Head of caudate nucleus (tissue), 42 donors: ENCODE results near the gene MTARC2.
"Not testable (repeated sequence)": the region's sequence is repeated elsewhere in the genome, so short reads cannot be mapped to it uniquely, and the experiment has no call there.

Experiments
- DNase-seq, 42 donors: peaks; one replicate each; pipeline versions ENCODE4 v3.0.0 to v3.0.0-alpha.2; 2020 to 2021; ENCODE audit warnings: mixed read lengths in 7 of 42
- intact Hi-C: fragments of 100-400 bp; cut with DNase I; formaldehyde crosslinking; loops from one replicate; pipeline ENCODE4 v1.15.0; 2022

Gene MTARC2

GRCh38 chr1:220727519-220727918 is 20.6 kb upstream of the MTARC2 start:
- intact Hi-C loops = no loop called here
- DNase-seq = no peak

- intact Hi-C loops = loop anchor here (10.0 kb wide), 1 partner anchor 46 kb away; no protein-coding TSS in a partner anchor
Observed at GRCh38 chr1:220730486-220730885, 17.6 kb upstream of the MTARC2 start.

GRCh38 chr1:220732137-220732536 is 16.0 kb upstream of the MTARC2 start:
- no peak for DNase-seq
- intact Hi-C loops = loop anchor here (10.0 kb wide), 1 partner anchor 47 kb away; no protein-coding TSS in a partner anchor

More at GRCh38 chr1:220730486-220730885, 17.6 kb upstream of the MTARC2 start:
- no peak for DNase-seq

- no peak for DNase-seq
- intact Hi-C loops = loop anchor here (10.0 kb wide), 1 partner anchor 48 kb away; no protein-coding TSS in a partner anchor
Observed at GRCh38 chr1:220732621-220733020, 15.5 kb upstream of the MTARC2 start.

- DNase-seq = peak in 41 of 42 donors; percentile 9 to 87 (median 69)
- intact Hi-C loops = loop anchor here (10.0 kb wide), 1 partner anchor 48 kb away; no protein-coding TSS in a partner anchor
Observed at GRCh38 chr1:220733086-220733601, 15.0 kb upstream of the MTARC2 start.

- no peak for DNase-seq
- intact Hi-C loops = loop anchor here (10.0 kb wide), 1 partner anchor 50 kb away; no protein-coding TSS in a partner anchor
Observed at GRCh38 chr1:220734571-220735326, 13.4 kb upstream of the MTARC2 start.

GRCh38 chr1:220736283-220736682 is 11.8 kb upstream of the MTARC2 start:
- not testable (repeated sequence) for DNase-seq
- intact Hi-C loops = loop anchor here (10.0 kb wide), 1 partner anchor 51 kb away; no protein-coding TSS in a partner anchor

GRCh38 chr1:220741349-220741748 is 6.8 kb upstream of the MTARC2 start:
- no peak for DNase-seq

GRCh38 chr1:220741825-220742224 is 6.3 kb upstream of the MTARC2 start:
- DNase-seq = no peak
- intact Hi-C loops = no loop called here

More at GRCh38 chr1:220741349-220741748, 6.8 kb upstream of the MTARC2 start:
- intact Hi-C loops = no loop called here

GRCh38 chr1:220742520-220742919 is 5.6 kb upstream of the MTARC2 start:
- no peak for DNase-seq
- intact Hi-C loops = no loop called here

- DNase-seq = peak in 1 of 42 donors; percentile 19
Observed at GRCh38 chr1:220746851-220747250, 1.3 kb upstream of the MTARC2 start.

GRCh38 chr1:220747437-220748088 is 559 bp upstream of the MTARC2 start:
- DNase-seq = peak in 2 of 42 donors; percentile 17 to 31
- intact Hi-C loops = no loop called here

More at GRCh38 chr1:220746851-220747250, 1.3 kb upstream of the MTARC2 start:
- intact Hi-C loops = no loop called here

- peak in 1 of 42 donors; percentile 31 for DNase-seq
- intact Hi-C loops = no loop called here
Observed at GRCh38 chr1:220748936-220749335, 814 bp downstream of the MTARC2 start.

GRCh38 chr1:220750131-220750515 is 2.0 kb downstream of the MTARC2 start:
- DNase-seq = peak in 2 of 42 donors; percentile 20 to 31
- intact Hi-C loops = no loop called here

- intact Hi-C loops = no loop called here
- peak in 2 of 42 donors; percentile 20 to 28 for DNase-seq
Observed at GRCh38 chr1:220751111-220751510, 3.0 kb downstream of the MTARC2 start.

GRCh38 chr1:220754212-220754917 is 6.2 kb downstream of the MTARC2 start:
- peak in 2 of 42 donors; percentile 24 to 34 for DNase-seq
- intact Hi-C loops = no loop called here

- intact Hi-C loops = no loop called here
Observed at GRCh38 chr1:220754918-220755295, 6.8 kb downstream of the MTARC2 start.

GRCh38 chr1:220755309-220755708 is 7.2 kb downstream of the MTARC2 start:
- intact Hi-C loops = no loop called here
- peak in 1 of 42 donors; percentile 18 for DNase-seq

More at GRCh38 chr1:220754918-220755295, 6.8 kb downstream of the MTARC2 start:
- no peak for DNase-seq

- DNase-seq = peak in 2 of 42 donors; percentile 15 to 16
- intact Hi-C loops = no loop called here
Observed at GRCh38 chr1:220757441-220757840, 9.3 kb downstream of the MTARC2 start.
